GM19463 (cell line): Measurements from ENCODE around the gene MAP1S.

Experiments
- ATAC-seq: cut with Tn5 transposase; IDR thresholded peaks from one replicate; pipeline ENCODE4 v1.9.1; 2021; ENCODE audit warnings: mild to moderate bottlenecking, moderate library complexity; ENCODE audit not compliant: unreplicated experiment

Gene MAP1S

DNA sequence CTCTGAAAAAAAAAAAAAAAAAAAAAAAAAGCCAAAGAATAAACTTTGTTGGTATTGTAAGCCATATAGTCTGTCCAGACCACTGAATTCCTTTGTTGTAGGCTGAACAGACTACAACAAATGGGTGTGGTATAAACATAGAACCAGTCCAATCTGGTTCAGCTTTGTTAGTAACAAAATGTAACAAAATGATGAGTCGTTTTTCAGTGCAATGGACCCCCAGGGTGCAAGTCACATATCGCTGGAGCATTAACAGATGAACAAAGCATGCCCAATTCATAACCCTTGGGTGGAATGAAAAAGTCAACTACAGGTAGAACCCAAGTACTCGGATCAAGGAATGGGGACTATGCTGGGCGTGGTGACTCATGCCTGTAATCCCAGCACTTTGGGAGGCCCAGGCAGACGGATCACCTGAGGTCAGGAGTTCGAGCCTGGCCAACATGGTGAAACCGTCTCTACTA is 18.4 kb downstream of the MAP1S start:
- ATAC-seq = no peak

DNA sequence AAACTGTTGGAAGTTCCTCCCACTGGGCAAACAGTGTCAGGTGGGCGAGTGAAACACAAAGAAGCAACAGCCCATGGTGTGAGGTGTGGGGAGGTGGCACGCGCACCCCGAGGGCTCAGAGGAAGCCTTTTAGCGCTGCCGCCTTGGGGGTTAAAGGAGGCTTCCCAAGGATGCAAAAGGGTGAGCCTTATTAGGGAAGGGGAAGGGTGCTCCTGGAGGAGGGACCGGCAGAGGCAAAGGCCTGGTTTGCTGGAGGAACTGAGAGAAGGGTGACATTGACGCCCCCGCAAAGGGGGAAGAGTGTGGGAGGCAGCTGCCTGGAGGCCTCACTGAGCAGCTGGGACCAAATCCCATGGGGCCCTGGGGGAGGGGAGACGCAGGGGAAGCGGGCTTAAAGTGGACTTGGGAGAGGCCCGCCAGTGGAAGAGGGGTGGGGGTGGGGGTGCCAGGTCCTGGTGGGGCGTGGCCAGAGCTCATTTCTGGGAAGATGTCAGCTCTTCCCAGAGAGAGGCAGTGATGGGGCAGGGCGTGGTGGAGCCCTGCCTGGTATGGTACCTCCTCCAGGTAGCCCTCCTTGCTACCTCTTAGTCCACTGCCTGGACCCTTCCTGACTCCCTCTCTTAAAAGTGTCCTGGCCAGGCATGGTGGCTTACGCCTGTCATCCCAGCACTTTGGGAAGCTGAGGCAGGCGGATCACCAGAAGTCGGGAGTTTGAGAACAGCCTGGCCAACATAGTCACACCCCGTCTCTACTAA is 20.0 kb downstream of the MAP1S start:
- no peak for ATAC-seq

- no peak for ATAC-seq
Observed at GRCh38 chr19:17741456-17741855, 22.2 kb downstream of the MAP1S start.

GRCh38 chr19:17743874-17744580 is 24.7 kb downstream of the MAP1S start:
- no peak for ATAC-seq

DNA sequence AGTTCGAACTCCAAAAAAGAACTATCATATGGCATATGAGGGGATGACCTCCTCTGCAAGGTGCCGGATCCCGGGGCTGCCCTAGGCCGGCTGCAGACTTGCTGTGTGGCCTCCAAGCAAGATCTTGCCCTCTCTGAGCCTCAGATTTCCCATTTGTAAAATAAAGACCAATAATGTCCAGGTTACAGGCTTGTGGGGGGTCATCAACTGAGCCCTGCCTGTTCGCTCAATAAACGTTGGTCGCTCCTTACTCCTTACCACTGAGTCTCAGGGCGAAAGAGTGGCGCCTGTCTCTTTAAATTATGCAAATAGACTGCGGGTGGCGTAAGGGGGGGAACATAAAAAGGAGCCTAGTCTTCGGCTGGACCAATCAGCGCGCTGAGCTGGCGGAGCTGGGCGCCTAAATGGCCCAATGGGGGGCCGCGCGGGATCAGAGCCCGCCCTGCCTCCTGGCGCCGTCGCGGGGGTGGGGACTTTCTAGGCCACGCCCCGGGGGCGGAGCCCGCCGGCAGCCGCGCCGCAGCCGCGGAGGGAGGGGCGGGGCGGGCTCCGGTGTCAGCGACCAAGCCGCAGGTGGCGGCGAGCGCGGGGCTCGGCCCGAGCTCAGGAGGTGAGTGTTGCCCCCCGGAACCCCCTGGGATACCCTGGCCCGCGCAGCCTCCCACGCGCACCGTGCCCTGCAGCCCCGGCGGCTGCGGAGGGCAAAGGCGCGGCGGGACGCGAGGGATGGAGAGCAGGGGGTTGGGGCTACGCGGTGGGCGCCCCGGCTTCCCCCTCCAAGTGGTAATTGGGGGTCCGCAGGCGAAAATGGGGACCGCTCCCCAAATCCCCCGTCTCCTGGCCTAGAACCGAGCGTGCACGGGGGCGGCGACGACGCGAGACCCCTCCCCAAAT is 28.2 kb downstream of the MAP1S start:
- ATAC-seq = peak; percentile 82

DNA sequence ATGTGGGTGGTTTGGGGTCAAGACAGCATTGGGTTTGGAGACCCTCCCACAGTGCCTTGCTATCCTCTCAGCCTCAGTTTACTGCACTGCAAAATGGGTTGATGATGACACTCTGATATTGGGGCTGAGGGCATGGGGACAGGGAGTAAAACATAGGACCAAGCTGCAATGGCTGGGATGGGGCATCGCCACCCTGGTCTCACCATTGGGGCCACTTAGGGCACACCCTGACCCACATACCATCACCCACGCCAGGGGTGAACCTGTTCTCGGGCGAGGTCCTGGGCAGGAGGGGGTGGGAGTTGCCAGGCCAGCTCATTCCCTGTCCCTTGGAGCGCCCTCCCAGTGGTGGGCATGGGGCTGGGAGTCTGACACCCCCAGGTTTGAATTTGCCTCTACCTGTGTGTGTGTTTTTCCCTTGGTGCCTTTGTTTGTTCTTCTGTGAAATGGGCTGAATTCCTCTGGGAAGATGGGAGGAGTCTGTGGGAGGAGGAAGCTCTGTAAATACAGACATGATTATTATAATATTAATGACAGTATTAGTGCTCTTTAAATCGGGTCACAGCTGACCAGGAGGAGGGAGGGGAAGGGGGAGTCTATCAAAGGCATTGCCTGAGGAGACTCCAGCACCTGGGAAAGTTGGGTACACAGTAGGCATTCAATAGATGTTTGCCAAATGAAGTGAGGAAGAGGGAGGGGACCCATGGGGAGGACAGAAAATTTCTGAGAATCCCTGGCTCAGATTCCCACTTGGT is 29.8 kb downstream of the MAP1S start:
- ATAC-seq = no peak

DNA sequence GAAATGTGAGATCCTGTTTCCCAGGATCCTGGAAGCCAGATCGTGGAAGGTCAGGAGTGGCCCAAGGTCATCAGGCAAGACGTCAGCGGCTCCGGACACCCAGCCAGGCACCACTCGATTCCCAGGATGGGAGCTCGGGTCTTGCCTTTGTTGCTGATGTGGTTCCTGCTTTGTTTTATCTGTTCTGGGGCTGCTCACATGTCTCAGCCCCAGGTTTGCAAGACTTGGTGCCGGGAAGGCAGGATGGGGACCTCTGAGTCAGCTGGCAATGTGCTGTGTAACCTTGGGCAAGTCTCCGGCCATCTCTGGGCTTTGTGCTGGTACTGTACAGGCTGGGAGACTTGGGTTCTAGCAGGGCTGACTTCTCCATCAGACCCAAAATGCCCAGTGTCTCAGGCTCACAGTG is 30.6 kb downstream of the MAP1S start:
- ATAC-seq = no peak

GRCh38 chr19:17751103-17751911 is 32.0 kb downstream of the MAP1S start, which contains the start of gene FCHO1:
FCHO1 (plus strand) TSS chr19:17751477; CDS start chr19:17755165, 3,688 bp downstream.
- ATAC-seq = no peak

DNA sequence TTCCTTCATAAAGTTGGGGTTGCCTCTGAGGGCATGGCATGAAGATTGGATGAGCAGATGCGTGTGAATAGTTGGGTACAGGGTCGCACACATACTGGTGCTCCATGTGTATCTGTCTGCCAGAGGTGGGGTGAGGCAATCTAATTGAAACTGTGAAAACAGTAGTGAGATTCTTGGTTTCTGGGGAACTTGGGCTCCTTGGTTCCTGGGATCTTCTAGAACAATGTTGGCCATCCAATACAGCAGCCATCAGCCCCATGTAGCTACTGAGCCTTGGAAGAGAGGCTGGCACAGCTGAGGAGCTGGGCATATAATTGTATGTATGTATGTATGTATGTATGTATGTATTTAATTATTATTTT is 32.6 kb downstream of the MAP1S start:
- ATAC-seq = no peak

GRCh38 chr19:17752865-17753639 is 33.8 kb downstream of the MAP1S start:
- ATAC-seq = no peak

DNA sequence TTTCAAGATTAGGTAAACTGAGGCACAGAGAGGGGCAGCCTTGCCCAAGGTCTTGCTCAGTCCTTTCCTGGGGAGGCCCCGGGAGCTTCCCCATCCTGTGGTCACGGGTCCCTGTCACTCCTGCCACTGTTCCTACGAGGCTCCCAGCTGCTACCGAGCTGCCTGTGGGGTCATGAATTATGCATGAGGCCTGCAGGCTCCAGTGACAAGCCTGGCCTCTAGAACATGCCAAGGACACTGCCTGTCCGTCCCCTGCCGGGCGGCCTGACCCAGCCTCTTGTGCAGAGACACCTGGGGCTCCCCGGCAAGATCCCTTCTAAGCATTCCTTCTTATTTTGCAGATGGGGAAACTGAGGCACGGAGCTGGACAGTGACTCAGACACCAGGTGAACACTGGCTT is 34.7 kb downstream of the MAP1S start:
- no peak for ATAC-seq

DNA sequence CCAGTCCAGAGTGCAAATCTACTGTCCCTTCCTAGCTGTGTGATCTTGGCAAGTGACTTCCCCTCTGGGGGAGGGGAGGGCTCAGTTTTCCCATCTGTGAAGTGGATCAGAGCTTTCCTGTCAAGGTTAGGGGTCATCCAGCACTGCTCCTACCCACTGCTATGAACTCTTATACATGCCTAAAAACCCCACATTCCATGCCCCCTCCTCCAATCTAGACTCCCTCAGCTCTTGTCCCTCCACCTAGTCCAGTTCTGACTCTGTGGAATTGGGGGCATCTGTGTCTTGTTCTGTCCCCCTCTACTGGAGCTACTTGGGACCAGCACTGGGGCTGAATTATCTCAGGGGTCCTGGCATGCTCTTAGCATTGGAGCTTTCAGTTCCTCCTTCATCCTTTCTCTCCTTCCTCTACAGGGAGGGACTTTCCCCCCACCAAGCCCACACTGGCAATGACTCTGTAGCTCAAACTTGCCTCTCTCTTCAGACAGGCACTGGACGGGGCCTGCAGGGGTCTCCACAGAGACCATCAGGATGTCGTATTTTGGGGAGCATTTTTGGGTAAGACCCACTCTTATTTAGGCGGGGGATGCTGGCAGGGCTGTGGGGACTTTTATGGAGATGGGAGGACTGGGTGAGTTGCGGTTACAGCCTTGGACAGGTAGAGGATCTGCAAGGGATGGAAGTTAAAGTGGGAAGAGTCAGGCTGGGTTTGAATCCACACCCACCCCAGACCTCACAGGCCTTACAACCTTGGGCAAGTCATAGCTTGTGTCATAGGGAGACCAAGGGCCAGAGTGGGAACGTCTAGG is 35.6 kb downstream of the MAP1S start:
- ATAC-seq = peak; percentile 53

- ATAC-seq = no peak
Observed at GRCh38 chr19:17755443-17755890, 36.2 kb downstream of the MAP1S start.

GRCh38 chr19:17755977-17756670 is 36.8 kb downstream of the MAP1S start:
- ATAC-seq = no peak

DNA sequence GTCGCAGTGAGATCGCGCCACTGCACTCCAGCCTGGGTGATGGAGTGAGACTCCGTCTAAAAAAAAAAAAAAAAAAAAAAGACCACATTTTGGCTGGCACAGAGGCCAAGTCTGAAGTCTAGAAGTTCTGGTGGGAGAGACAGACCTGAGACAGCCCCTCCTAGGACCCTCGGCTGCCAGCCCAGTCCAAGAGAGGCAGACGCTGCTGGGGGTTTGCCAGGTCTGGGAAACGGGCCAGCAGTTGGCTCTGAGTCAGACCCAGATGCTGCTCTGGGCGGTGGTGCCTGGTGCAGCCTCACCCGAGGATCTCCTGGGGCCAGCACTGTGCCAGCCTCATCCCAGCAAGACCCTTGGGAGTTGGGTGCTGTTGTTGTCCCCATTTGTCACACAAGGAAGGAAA is 37.8 kb downstream of the MAP1S start:
- ATAC-seq = no peak

DNA sequence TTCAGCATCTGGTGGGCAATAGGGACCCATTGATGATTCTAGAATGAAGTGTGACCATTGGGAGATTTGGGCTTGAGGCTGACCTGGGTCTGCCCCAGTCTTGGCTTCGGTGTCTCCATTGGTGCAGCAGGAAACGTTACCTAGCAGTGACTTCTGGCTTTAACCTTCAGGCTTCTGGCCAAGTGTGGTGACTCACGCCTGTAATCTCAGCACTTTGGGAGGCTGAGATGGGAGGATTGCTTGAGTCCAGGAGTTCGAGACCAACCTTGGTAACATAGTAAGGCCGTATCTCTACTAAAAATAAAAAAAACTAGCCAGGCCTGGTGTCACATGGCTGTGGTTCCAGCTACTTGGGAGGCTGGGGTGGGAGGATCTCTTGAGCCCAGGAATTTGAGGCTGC is 39.2 kb downstream of the MAP1S start:
- ATAC-seq = no peak

DNA sequence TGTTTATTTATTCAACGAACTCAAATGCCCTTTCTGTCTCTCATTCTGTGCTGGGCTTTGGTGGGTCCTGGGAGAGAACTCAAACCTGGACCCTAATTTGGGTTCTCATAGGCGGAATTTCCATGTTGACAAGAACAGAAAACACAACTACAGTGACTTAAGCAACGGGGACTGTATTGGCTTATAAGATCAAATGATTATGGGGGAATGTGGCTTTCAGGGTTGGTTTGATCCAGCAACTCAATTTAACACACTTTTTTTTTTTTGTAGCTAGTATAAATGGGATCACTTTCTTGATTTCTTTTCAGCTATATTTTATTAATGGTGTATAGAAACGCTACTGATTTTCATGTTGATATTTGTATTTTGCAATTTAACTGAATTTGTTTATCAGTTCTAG is 41.9 kb downstream of the MAP1S start:
- ATAC-seq = no peak
